Adrenal gland (tissue), 5 donors: Measurements from ENCODE around the gene ARFGEF3.

ENCODE experiments used
- CTCF ChIP-seq, 6 experiments: fragments of 450-650 bp in 4 of 6; fragments of 200-600 bp in 2 of 6; sonication (generic) in 1 of 6; IDR thresholded peaks; 1 replicate in 5 of 6; 2 replicates in 1 of 6; pipeline versions ENCODE4 v1.5.1 to v1.8.0; 2016 to 2021; ENCODE audit warnings: antibody characterized with exemption in 6 of 6, mild to moderate bottlenecking in 2 of 6, moderate library complexity in 1 of 6
- POLR2A ChIP-seq, 2 donors: fragments of 450-650 bp; IDR thresholded peaks; one replicate each; pipeline ENCODE4 v1.6.1; 2017; ENCODE audit warnings: antibody characterized with exemption in 2 of 2, mild to moderate bottlenecking in 2 of 2, moderate library complexity in 1 of 2
- donor health status: DM: no; HTN: no; CAD: no.

DNA sequence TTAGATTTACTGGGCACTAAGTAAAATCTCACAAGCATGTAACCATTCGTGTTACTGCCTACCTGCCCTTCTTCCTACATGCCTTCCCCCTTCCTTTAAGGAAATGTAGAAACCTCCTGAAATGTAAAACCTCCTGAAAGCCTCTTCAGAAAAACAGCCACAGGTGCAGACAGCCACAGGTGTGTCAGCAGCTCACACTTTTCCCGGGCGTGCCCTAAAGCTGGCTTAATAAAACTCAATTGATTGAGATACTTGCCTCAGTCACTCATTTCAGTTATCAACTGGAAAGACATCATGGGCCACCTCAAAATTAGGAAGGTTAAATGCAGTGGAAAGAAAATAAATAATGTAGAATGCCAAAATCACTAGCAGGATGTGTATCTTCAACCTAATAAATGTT, 79.6 kb downstream of the ARFGEF3 start:
- TF ChIP-seq POLR2A (IDR thresholded peaks at IDR 0.05) (no peak), CTCF (IDR thresholded peaks at IDR 0.05) (no peak)
